SHP77 treated with DMSO at 0.1 percent for 48 hours (cell line): Measurements from ENCODE around the gene RPS28.
"Not testable (repeated sequence)": the region's sequence is repeated elsewhere in the genome, so short reads cannot be mapped to it uniquely, and the experiment has no call there.

Experiments used
- DNase-seq: peaks from one replicate; lab custom pipeline; 2025; lab: John Stamatoyannopoulos, UW

RPS28 gene

GRCh38 chr19:8320564-8321066 lies 681 bp upstream of the RPS28 start:
- DNase-seq, result no peak

- no peak for DNase-seq
These were observed 816 bp downstream of the RPS28 start for GRCh38 chr19:8321986-8322637.

- DNase-seq, result no peak
These were observed 1.3 kb downstream of the RPS28 start for GRCh38 chr19:8322638-8322997.

- no peak for DNase-seq
These were observed 2.5 kb downstream of the RPS28 start for GRCh38 chr19:8323781-8324185.

GRCh38 chr19:8324186-8325050 lies 3.1 kb downstream of the RPS28 start:
- DNase-seq, result no peak

- DNase-seq, result no peak
These were observed 4.2 kb downstream of the RPS28 start for GRCh38 chr19:8325454-8325853.

GRCh38 chr19:8329996-8330395 lies 8.7 kb downstream of the RPS28 start:
- no peak for DNase-seq

GRCh38 chr19:8331263-8331845 lies 10.1 kb downstream of the RPS28 start:
- DNase-seq, result no peak

- no peak for DNase-seq
These were observed 11.9 kb downstream of the RPS28 start for GRCh38 chr19:8332976-8333766.

- DNase-seq, result no peak
These were observed 12.6 kb downstream of the RPS28 start for GRCh38 chr19:8333767-8334457.

- peak; percentile 44 for DNase-seq
These were observed 13.4 kb downstream of the RPS28 start for GRCh38 chr19:8334458-8335342.

GRCh38 chr19:8335343-8336071 lies 14.2 kb downstream of the RPS28 start:
- DNase-seq, result no peak

- DNase-seq, result no peak
These were observed 14.8 kb downstream of the RPS28 start for GRCh38 chr19:8336072-8336569.

GRCh38 chr19:8336660-8337059 lies 15.4 kb downstream of the RPS28 start:
- DNase-seq, result no peak

GRCh38 chr19:8337728-8338127 lies 16.4 kb downstream of the RPS28 start:
- DNase-seq, result no peak

GRCh38 chr19:8338835-8339234 lies 17.5 kb downstream of the RPS28 start:
- DNase-seq, result no peak

GRCh38 chr19:8340341-8341096 lies 19.2 kb downstream of the RPS28 start:
- DNase-seq, result no peak

- DNase-seq, result not testable (repeated sequence)
These were observed 20.2 kb downstream of the RPS28 start for GRCh38 chr19:8341504-8341903.

- DNase-seq, result no peak
These were observed 21.0 kb downstream of the RPS28 start for GRCh38 chr19:8342316-8342683.
